Stimulated activated CD4-positive, alpha-beta T cell treated with anti-CD3 and anti-CD28 coated beads, Interleukin-2, amount 100 ng/mL, for 24 hours (primary cell): Measurements from ENCODE around the gene PPP1CB.
"Not testable (repeated sequence)": the region's sequence is repeated elsewhere in the genome, so short reads cannot be mapped to it uniquely, and the experiment has no call there.

Source experiments
- DNase-seq, 2 donors: peaks; one replicate each; pipeline ENCODE4 v3.0.0-alpha.2; 2020

The PPP1CB gene

DNA sequence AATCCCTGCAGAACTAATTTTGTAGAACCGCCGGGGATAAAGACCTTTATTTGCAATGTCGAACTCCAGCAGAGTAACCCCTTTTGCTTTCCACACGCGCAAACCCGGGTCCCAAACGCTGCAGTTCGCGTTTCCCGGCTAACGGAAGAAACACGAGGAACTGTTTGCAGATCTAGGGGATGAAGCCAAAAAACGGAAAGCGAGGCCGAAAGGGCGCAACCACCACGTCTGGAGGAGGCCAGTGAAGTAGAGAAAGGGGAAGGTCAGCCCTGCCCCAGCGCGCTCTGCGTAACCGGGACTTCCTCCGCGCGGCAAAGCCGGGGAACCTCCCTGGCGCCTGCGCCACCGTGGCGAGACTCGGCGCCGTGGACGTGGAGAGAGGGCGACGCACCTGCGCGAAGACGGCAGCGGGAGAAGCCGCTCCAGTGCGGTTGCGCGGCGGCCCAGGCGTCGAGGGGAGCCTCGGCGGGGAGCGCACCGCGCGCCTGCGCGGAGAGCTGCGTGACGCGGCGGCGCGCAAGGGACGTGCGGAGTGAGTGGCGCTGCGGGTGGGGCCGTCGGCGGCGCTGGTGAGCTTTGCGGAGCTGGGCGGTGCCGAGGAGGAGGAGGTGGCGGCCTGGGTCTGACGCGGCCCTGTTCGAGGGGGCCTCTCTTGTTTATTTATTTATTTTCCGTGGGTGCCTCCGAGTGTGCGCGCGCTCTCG lies at the start of gene PPP1CB:
TSS of gene PPP1CB (plus strand) at position 579 of the 704 bp plus-strand sequence. CDS start 295 bp downstream, outside the sequence.
- DNase-seq, result peak; percentile 92 to 95

DNA sequence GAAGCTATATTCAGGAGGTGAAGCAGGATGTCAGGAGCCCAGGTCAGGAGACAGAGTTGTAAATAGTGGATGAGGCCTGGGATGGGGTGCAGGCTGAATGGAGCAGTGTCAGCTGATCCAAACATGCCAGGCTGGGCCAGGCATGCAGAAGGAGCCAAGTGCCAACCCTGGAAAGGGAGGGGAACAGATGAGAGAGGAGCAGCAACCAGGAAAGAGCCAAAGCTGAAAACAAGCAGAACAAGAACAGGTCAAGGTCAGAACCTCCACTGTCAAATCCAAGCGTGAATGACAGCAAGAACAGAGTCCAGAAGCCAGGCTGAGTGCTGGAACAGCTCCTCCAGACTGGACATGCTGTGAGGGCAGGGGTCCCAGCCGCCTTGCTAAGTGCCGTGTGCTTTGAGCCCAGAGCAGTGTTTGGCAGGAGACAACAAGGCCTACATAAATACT lies 49.2 kb upstream of the PPP1CB start:
- no peak for DNase-seq

GRCh38 chr2:28702878-28703277 lies 48.8 kb upstream of the PPP1CB start:
- DNase-seq, result no peak

DNA sequence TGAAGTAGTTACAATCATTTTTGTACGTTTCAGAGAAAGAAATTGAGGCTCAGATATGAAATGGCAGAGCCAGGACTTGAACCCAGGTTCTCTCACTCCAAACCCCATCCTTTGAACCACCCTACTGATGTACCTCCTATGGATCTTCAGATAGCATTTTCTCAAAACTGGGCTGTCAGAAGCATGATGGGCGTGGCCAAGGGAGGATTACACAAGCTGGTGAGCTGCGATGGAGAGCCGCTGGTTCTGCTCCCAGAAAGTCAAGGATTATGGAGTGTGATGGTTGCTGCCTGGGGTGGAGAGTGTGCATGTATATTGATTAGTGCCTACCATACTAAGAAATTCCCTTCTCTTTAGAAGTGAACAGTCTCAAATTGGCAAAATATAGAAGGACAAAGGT lies 47.0 kb upstream of the PPP1CB start:
- DNase-seq, result no peak

GRCh38 chr2:28705751-28706440 lies 45.7 kb upstream of the PPP1CB start:
- no peak for DNase-seq

DNA sequence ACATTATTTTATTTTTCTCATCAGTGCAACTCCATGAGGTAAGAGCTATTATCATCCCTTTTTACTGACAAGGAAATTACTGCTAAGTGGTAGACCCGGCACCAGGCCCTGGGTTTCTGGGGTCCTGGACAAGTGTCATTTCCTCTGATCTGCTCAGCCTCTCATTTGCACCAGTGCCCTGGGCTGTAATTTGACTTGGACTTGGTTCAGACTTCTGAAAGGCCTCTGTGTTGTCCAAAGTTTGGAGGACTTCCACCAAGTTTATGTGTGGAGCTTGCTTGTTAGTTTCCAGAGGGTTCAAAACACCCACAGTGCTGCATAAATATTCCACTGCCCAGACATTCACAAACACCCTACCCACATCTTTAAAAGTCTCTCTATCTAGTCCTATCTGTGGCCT lies 44.0 kb upstream of the PPP1CB start:
- no peak for DNase-seq

GRCh38 chr2:28709101-28709500 lies 42.5 kb upstream of the PPP1CB start:
- DNase-seq, result no peak

- no peak for DNase-seq
Observed at GRCh38 chr2:28710545-28710944, 41.1 kb upstream of the PPP1CB start.

DNA sequence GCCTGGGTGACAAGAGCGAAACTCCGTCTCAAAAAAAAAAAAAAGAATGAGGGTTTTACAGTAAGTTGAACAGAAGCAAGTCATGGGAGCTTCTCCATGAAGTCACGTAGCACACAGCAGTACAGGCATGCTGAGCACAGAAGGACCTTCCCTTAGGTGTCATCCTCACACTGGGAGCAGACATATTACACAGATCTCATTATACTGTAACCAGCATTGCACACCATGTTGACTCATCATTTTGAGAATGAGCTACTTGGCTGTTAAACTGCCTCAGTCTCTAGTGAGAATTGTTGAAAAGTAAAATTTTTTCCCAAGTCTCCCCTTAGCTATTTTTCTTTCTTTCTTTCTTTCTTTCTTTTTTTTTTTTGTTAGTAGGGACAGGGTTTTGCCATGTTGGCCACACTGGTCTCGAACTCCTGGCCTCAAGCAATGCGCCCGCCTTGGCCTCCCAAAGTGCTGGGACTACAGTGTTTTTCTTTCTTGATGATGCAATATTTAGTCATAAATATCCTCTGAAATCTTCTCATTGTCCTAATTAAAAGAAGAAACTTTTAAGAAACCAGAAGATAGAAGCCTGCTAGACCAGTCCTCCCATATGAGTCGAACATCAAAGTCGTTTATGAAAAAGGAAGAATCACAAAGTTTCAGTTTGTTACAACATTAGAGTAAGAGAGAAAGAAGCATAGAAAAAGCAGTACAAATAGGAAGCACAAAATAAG lies 37.9 kb upstream of the PPP1CB start:
- DNase-seq, result no peak

- no peak for DNase-seq
Observed at GRCh38 chr2:28716265-28716865, 35.3 kb upstream of the PPP1CB start.

DNA sequence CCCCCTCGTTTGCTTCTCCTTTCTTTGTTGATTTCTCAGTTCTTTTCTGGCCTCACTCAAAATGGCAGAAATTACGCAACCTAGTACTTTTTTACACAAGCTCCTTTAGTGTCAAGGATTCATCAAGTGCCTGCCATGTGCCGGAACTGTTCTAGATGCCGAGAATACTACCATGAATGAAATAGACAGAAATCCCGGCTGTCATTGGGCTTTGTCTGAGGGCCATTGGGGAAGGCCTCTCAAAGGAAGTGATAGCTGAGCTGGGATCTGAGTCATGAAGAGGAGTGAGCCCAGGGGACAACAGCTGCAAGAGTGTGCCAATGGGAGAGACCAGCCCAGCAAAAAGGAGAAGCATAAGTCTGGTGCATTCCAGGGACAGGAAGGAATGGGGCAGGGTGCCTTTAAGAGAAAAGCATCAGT lies 34.3 kb upstream of the PPP1CB start:
- DNase-seq, result no peak

GRCh38 chr2:28720345-28720744 lies 31.3 kb upstream of the PPP1CB start:
- DNase-seq, result no peak

DNA sequence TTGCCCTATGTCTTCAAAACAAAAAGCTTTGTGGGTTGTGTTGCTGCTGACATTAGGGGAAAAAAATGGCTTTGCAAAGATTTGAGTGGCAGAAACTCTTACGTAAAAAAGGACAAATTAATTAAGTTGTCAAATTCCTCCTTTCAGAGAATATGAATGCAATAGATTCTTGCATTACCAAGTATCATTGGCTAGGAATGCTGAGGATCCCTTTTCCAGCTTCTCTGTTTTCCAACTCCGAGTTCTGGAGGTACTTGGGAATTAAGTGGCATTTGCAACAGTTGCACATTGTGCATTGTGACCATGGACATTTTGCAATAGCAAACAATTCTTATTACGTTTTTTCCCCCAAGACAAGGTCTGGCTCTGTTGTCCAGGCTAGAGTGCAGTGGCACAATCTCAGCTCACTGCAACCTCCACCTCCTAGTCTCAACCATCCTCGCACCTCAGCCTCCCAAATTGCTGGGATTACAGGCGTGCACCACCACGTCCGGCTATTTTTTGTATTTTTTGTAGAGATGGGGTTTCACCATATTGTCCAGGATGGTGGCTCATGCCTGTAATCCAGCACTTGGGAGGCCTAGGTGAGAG lies 29.9 kb upstream of the PPP1CB start:
- no peak for DNase-seq

DNA sequence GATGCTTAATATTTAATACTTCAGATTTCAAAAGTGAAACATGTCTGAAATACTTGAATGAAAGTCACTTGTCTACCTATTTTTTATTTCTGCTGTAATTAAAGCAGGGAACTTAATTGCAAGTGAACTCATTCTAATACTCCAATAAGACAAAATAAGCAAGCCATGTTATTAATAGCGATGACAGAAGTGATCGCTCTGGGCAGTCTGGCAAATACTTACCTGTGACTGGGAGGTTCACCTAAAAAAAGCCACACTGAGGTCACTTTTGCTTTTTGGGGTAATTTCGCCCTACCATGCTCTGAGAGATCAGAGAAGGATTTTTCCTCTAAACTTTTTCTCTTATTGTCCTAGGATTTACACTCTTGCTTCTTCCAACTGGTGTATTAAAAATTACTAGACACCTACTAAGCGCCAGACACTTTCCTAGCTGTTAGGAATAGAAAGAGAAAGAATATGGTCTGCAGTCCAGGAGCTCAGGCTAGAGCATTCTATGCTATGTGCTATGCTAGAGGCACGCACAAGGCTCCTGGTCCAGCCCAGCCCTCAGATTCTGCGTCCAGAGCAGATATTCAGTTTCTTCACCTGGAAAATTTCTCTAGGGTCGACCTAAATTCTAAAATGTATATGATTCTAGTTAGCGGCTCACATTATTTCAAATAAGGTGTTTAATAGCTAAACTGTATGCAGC lies 26.5 kb upstream of the PPP1CB start:
- DNase-seq, result no peak

GRCh38 chr2:28726177-28726576 lies 25.5 kb upstream of the PPP1CB start:
- no peak for DNase-seq

GRCh38 chr2:28729698-28730097 lies 21.9 kb upstream of the PPP1CB start:
- DNase-seq, result no peak

DNA sequence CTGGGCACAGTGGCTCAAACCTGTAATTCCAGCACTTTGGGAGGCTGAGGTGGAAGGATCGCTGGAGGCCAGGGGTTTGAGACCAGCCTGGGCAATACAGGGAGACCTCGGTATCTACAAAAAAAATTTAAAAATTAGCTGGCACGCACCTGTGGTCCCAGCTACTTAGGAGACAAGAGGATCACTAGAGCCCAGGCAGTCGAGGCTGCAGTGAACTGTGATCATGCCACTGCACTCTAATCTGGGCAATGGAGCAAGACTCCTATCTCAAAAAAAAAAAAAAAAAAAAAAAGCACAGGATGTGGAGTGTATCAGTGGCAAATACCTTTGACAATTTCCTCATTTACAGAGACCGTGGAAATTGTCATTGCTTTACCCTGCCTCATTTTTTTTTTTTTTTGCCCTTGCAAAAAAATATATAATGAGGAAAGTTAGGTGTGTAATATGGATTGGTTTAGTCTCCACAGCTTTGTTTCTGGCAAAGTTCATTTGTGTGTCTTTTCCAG lies 20.9 kb upstream of the PPP1CB start:
- DNase-seq, result no peak

- no peak for DNase-seq
Observed at GRCh38 chr2:28735511-28735910, 16.1 kb upstream of the PPP1CB start.

DNA sequence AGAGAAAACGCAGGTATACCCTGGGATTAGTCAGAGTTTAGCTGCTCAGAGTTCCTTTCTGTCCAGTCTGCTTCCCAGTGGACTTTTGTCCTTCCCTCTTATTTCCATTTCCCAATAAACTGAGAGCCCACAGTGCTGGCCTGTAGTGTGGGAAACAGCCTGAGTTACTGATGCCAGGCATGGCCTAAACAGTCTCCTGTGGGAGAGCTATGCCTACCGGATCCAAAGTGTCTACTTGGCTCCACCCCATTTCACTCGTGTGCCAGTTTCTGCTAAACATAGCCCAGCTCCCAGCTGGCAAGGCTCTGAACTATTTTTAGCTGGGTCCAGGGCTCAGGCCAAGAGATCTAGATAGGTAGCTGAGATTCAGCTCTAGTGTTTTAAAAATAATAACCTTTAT lies 15.6 kb upstream of the PPP1CB start:
- DNase-seq, result no peak

DNA sequence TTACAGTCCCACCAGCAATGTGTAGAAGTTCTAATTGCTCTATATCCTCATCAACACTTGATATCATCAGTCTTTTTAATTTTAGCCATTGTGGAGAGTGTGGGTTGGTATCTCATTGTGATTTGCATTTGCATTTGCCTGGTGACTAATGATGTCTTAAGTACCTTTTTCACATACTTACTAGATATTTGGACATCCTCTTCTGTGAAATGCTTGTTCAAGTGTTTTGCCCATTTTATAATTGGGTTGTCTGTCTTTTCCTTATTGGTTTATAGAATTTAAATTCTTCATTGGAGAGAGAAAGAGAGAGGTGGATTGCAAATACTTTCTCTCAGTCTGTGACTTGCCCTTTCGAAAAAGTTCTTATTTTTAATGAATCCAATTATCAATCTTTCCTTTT lies 14.0 kb upstream of the PPP1CB start:
- no peak for DNase-seq

- DNase-seq, result not testable (repeated sequence)
Observed at GRCh38 chr2:28742619-28743018, 9.0 kb upstream of the PPP1CB start.

DNA sequence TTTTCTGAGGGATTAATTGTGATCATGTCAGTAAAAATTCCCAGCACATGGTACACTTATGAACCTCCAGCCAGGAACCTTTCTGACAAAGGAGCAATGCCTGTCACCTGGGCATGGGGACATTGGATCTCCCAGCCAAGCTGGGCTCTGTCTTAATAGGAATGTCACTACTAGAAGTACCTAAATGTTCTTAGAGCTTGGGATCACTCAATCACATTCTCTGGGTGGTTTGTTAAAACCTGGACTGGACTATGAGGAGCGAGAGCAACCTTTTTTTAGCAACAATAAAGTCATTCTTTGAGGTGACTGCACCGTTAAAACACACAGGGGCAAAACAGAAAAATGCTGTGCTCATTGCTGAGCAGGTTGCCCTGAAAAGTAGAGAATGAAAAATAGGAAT lies 6.4 kb upstream of the PPP1CB start:
- DNase-seq, result no peak
